ENCODE data around the gene COL26A1. TPM values are rescaled to one million over a fixed set of nuclear protein-coding genes. Genes with fewer than 3 reads are reported as not detected.

COL26A1 gene
- total and polyA plus RNA-seq, 2 of the 4 experiments (the other 2 are of a cell fraction): not detected

DNA sequence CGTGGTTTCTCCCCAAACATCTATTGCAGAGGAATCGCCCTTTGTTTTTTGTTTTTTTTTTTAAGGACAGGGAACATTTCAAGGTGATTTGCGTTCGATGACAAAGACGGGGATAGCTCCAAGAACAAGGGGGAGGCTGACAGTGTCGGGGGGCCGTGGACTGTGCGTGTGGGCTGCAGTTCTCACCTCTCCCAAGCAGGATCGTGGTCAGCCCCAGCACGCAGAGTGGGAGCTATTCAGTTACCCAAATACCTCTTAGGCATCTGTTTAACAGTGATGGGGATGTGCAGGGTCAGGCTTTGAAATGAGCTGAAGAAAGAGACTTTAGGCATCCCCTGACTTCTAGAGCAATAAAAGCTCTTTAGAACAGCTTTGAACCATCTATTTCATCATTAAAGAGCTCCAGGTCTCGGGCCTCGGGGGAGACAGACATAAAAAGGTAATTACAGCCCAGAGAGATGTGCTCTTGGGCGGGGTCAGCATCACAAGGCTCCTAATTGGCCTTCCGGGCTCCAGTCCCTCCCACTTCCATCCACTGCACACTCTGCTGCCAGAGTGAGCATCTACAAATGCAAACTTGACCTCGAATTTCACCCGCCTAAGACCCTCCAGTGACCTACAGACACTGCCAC lies 169.2 kb downstream of the COL26A1 start:
- Histone ChIP-seq H3K4me1 (ENCODE audit: control insufficient read depth, insufficient read depth, low read length) (peaks cover 14% of the 10 kb centered on the region), H3K18ac (ENCODE audit: low read depth, low read length) (no peak overlapping the region; the same call in 1 of the 2 replicates), H3K4me3 (ENCODE audit: insufficient read depth, low read depth, low read length) (no peak overlapping the region), H3K4ac (ENCODE audit: low read depth, low read length) (no peak overlapping the region), H4K91ac (ENCODE audit: insufficient read depth, low read depth, low read length) (no peak overlapping the region), H2BK15ac (ENCODE audit: low read depth, low read length) (no peak overlapping the region), H2AFZ (replicated peaks; ENCODE audit: low read length, poor library complexity) (no peak overlapping the region), H2AK5ac (ENCODE audit: low read depth, low read length) (0 out of 2 replicates have a peak overlapping the region, but pooled peaks have one; percentile 30), H3K56ac (ENCODE audit: extremely low read depth, insufficient read depth, low read length) (no peak overlapping the region), H4K5ac (ENCODE audit: low read depth, low read length) (no peak overlapping the region), H2BK120ac (ENCODE audit: low read depth, low read length) (no peak overlapping the region), H3K27me3 (ENCODE audit: control insufficient read depth, insufficient read depth, low read length) (peaks cover 4% of the 10 kb centered on the region; the same call in 1 of the 2 replicates), H2BK5ac (ENCODE audit: low read depth, low read length, poor library complexity, severe bottlenecking) (no peak overlapping the region), H3K9me1 (ENCODE audit: insufficient read depth, low read length) (peaks cover 9% of the 10 kb centered on the region), H3K14ac (replicated peaks; ENCODE audit: low read depth, low read length) (no peak overlapping the region), H3K79me1 (ENCODE audit: low read depth in 1 of 2, low read length in 2 of 2) (0 out of 4 replicates have a peak, but pooled peaks cover 0 to 3% of the 10 kb centered on the region in 2 experiments), H2BK20ac (ENCODE audit: low read depth, low read length) (no peak overlapping the region), H4K20me1 (ENCODE audit: insufficient read depth, low read length) (no peaks in the 10 kb centered on the region), H3K36me3 (ENCODE audit: control insufficient read depth, insufficient read depth, low read length) (no peaks in the 10 kb centered on the region), H3K9me3 (ENCODE audit: control insufficient read depth, insufficient read depth, low read length) (peaks cover 4% of the 10 kb centered on the region), H2AK9ac (replicated peaks; ENCODE audit: low read depth, low read length, poor library complexity) (no peak overlapping the region), H4K8ac (ENCODE audit: low read depth in 2 of 2, low read length in 2 of 2) (no peak overlapping the region), H3K9ac (ENCODE audit: low read depth, low read length) (no peak overlapping the region), H3K23ac (ENCODE audit: low read depth, low read length) (no peak overlapping the region), H3K4me2 (ENCODE audit: low read depth, low read length) (no peak overlapping the region), H3K27ac (ENCODE audit: insufficient read depth, low read length) (no peak overlapping the region)
- BruUV-seq (replicated peaks): no TSS peak
- in situ Hi-C loops (cut with MboI; ENCODE audit: low sequenced_read_pairs) (no loop called here), intact Hi-C loops (cut with micrococcal nuclease) (no loop called here), dilution Hi-C loops (cut with HindIII; ENCODE audit: low sequenced_read_pairs, unreplicated experiment) (no loop called here)
- TF ChIP-seq CHD1 (IDR thresholded peaks at IDR 0.05; ENCODE audit: low read depth, low read length): no peak
- DNase-seq: no peak
- POLR2A ChIA-PET (ENCODE audit: unreplicated experiment): no interaction called here
- ATAC-seq (ENCODE audit: low read depth): no peak
- CTCF ChIA-PET: no interaction called here
- 67% methylated on average over 6 of the region's 16 CpGs; no CpG with 5 or more reads in 1 of the 2 experiments for WGBS, 2 experiments (ENCODE audit: extremely low coverage in 2 of 2, insufficient read length in 1 of 2)
